ENCODE data around the gene MTNR1B.

DNA sequence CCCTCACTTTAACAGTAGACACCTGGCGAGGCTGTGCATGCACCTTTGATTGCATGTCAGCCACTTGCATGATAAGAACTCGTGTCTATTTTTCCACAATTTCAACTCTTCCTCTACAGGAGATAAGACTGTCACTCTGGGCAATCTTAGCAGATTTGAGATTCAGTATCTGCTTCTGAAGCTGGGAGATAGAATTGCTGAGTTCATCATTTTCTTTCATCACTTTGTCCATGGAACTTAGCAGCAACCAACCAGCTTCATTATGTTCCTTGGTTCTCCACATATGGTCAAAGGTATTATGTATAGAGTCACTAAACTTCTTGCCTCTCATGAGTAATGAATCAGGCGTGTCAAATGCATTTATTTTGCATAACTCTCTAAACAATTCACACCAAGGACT, 17.1 kb downstream of the MTNR1B start:
- TF ChIP-seq, protein P1, sequence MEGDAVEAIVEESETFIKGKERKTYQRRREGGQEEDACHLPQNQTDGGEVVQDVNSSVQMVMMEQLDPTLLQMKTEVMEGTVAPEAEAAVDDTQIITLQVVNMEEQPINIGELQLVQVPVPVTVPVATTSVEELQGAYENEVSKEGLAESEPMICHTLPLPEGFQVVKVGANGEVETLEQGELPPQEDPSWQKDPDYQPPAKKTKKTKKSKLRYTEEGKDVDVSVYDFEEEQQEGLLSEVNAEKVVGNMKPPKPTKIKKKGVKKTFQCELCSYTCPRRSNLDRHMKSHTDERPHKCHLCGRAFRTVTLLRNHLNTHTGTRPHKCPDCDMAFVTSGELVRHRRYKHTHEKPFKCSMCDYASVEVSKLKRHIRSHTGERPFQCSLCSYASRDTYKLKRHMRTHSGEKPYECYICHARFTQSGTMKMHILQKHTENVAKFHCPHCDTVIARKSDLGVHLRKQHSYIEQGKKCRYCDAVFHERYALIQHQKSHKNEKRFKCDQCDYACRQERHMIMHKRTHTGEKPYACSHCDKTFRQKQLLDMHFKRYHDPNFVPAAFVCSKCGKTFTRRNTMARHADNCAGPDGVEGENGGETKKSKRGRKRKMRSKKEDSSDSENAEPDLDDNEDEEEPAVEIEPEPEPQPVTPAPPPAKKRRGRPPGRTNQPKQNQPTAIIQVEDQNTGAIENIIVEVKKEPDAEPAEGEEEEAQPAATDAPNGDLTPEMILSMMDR (IDR thresholded peaks at IDR 0.05) = no peak
- TF ChIP-seq, protein P2, sequence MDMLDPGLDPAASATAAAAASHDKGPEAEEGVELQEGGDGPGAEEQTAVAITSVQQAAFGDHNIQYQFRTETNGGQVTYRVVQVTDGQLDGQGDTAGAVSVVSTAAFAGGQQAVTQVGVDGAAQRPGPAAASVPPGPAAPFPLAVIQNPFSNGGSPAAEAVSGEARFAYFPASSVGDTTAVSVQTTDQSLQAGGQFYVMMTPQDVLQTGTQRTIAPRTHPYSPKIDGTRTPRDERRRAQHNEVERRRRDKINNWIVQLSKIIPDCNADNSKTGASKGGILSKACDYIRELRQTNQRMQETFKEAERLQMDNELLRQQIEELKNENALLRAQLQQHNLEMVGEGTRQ (IDR thresholded peaks at IDR 0.05; ENCODE audit: borderline replicate concordance, low read depth, low read length) = no peak
- TF ChIP-seq EZH2phosphoT487 (IDR thresholded peaks at IDR 0.05; ENCODE audit: borderline replicate concordance, low read depth) (no peak), YY1 (IDR thresholded peaks at IDR 0.05; ENCODE audit: low read depth) (no peak)
- TF ChIP-seq, protein P3, sequence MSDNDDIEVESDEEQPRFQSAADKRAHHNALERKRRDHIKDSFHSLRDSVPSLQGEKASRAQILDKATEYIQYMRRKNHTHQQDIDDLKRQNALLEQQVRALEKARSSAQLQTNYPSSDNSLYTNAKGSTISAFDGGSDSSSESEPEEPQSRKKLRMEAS (IDR thresholded peaks at IDR 0.05; ENCODE audit: low read depth) = no peak
- TF ChIP-seq, protein P4, sequence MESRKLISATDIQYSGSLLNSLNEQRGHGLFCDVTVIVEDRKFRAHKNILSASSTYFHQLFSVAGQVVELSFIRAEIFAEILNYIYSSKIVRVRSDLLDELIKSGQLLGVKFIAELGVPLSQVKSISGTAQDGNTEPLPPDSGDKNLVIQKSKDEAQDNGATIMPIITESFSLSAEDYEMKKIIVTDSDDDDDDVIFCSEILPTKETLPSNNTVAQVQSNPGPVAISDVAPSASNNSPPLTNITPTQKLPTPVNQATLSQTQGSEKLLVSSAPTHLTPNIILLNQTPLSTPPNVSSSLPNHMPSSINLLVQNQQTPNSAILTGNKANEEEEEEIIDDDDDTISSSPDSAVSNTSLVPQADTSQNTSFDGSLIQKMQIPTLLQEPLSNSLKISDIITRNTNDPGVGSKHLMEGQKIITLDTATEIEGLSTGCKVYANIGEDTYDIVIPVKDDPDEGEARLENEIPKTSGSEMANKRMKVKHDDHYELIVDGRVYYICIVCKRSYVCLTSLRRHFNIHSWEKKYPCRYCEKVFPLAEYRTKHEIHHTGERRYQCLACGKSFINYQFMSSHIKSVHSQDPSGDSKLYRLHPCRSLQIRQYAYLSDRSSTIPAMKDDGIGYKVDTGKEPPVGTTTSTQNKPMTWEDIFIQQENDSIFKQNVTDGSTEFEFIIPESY (IDR thresholded peaks at IDR 0.05; ENCODE audit: borderline replicate concordance, low read depth) = no peak

Data from SK-N-SH (cell line).